NCI-H526 (cell line): ENCODE results near the gene RAB41.
A peak's percentile ranks its signal among the peaks of the same experiment; 100 is the strongest.
"Not testable (repeated sequence)": the region's sequence is repeated elsewhere in the genome, so short reads cannot be mapped to it uniquely, and the experiment has no call there.

Source experiments
- DNase-seq, 2 experiments: peaks; one replicate each; lab custom pipeline; 2025; lab: John Stamatoyannopoulos, UW

RAB41 gene

DNA sequence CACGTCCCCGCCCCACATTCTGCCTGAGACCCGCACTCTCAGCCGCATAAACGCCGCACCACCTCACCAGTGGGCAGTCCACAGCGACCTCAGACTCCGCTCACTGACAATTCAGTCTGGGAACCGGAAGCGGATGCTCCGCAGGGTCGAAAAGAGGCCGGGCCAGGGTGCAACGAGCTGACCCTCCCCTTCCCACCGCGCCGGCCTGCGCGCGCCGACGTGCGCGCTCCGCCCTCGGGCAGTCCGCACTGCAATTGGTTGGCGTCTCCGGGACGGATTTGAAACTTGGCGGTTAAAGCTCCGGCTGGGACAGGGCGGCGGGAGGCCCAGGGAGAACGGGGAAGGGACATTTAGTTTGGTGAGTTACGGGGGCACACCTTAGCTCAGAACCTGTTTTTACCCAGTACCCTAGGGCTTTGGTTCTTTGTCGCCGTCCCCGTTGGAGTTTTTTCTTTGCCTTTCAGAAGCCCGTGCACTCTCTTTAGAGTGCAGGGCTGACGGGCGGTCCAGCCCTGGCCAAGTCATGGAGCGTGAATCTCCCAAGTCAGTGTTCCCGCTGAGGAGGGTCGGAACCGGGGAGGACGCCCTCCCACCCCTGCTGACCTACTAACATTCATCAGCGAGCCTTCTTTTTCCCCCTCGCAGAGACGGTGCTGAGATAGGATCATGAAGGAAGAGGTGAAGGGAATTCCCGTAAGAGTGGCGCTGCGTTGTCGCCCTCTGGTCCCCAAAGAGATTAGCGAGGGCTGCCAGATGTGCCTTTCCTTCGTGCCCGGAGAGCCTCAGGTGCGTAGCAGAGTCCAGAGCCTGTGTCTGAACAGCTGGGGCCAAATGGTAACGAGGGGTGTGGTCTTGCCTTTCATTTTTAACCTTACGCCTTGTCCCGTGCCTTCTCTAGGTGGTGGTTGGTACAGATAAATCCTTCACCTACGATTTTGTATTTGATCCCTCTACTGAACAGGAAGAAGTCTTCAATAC lies 8.1 kb downstream of the RAB41 start, which contains the start of the genes KIF4A and PDZD11:
TSS of gene KIF4A (plus strand) at position 312 of the 978 bp plus-strand sequence. CDS start at position 667, 355 bp downstream.
TSS of gene PDZD11 (minus strand) at position 135 of the 978 bp plus-strand sequence. CDS start 586 bp downstream, outside the sequence.
- DNase-seq = peak; percentile 48 to 88

DNA sequence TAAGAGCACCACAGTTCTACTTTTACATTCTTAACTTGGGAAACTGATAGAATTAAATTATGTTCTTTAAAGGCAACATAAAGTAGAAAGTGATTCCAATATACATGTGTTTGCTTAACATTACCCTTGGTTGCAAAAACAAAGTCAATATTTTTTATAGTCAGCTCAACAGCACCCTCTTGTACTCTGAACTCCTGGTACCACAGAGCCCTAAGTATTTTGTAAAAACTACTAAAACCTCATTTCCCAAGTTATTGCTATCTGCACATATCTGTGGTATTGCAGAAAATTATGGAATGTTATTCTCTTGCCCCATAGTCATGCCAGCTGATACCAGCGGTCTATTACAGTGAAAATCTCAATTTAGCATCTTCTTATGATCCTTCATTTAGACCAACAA lies 10.8 kb downstream of the RAB41 start:
- DNase-seq = no peak

DNA sequence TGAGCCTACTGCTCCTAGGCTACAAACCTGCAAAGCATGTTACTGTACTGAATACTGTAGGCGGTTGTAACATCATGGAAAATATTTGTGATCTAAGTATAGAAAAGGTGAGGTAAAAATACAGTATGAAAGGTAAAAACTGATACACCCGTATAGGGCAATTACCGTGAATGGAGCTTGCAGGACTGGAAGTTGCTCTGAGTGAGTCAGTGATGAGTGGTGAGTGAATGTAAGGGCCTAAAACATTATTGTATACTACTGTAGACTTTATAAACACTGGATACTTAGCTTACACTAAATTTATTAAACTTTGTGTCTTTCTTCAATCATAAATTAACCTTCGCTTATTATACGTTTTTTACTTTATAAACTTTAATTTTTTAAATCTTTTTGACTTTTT lies 11.6 kb downstream of the RAB41 start:
- DNase-seq = no peak

DNA sequence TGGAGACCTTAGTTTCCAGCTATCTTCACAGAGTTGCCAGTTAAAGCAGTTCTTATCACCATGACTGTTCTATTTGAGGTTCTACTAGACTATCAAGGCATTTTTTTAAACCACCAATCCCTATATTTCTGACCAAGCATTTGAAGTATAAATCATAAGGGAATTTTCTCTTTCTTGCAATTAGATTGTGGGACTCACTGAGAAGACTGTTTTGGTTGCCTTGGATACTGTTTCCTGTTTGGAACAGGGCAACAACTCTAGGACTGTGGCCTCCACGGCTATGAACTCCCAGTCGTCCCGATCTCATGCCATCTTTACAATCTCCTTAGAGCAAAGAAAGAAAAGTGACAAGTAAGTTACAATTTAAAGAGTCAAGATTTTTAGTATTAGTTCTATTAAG lies 19.7 kb downstream of the RAB41 start:
- DNase-seq = no peak

DNA sequence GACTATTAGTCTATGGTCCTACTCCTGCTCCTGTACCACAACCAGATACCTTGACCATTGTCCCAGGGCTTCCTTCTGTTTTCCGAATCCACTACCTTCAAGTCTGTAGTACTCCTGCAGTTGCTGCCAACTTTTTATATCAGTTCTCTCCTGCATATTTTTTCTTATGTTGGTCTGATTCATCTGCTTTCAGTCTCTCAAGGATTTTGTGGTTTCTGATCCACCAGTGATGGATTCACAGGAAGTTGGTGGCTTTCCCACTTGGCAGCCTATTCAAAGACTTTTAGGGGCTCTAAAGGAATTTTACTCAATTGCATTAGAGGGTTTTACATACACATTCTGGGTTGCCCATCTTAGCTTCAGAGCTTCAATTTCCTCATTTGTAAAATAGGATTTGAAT lies 31.5 kb downstream of the RAB41 start:
- no peak for DNase-seq

DNA sequence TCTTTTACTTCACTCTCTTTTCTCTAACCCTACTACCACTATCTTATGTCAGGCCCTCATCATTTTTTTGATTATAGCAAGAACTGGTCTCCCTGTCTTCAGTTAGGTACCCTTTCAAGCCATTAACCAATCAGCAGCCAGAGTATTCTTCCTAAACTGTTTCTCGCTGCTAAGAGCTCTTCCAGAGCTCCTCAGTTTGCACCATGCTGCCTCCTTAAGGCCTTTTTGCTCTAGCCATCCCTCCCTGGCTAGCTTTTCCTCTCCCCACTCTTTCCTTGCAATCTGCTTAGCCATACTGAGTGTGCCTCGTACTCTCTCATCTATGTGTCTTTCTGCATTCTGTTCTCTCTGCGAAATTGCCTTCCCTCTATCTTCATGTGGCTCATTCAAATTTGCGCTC lies 40.8 kb downstream of the RAB41 start:
- DNase-seq = no peak

DNA sequence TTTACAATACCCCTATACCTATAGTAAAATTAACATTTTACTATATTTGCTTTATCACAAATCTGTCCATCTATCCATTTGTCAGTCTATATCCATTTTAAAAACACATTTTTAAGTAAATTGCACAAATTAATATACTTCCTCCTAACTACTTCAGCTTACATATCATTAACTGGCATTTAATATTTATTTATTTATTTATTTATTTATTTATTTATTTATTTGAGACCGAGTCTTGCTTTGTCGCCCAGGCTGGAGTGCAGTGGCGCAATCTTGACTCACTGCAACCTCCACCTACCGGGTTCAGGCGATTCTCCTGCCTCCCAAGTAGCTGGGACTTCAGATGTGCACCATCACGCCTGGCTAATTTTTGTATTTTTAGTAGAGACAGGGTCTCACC lies 41.7 kb downstream of the RAB41 start:
- DNase-seq = not testable (repeated sequence)

DNA sequence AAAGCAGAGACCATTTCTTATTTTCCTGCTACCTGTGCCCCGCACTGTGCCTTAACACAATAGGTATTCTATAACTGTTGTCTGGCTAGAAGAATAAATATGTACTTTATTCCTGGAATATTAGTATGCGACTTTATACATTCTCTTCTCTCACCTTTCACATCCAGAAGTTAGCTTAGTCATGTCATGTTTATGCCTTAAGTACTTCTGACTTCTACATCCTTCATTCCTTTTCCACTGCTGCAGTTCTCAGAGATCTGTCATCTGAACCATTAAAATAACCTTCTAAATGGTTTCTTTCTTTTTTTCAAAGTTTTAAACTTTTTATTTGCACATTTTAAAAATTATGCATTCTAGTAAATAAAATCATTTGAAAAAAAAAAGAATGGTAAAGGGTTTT lies 42.4 kb downstream of the RAB41 start:
- DNase-seq = no peak

DNA sequence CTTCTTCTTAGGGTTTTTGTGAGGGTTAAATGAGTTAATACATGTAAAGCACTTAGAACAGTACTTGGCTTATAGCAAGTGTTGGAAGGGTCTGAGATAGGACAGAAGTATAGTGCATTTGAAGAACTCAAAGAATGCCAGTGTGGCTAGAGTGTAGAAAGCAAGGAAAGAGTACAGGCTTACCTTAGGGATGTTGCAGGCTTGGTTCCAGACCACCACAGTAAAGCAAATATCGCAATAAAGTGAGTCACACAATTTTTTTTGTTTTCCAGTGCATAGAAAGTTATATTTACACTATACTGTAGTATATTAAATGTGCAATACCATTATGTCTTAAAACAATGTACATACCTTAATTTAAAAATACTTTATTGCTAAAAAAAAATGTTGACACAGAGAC lies 49.2 kb downstream of the RAB41 start:
- no peak for DNase-seq

DNA sequence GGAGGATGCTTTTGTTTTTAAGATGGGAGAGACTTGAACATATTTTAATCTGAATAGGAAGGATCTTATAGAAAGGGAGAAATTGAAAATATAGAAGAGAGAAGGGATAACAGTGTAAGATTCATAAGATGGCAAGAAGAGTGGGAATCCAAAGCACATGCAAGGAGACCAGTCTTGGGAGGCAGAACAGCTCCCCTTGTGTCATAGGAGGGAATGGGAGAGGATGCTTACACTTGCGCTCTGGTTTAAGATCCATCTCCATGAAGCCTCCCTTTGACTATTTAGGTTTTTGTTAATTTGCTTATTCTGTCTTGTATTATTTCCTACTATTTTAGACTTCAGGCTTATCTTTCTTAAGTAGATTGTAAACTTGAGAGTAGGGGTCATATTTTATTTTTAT lies 50.6 kb downstream of the RAB41 start:
- no peak for DNase-seq
